Activated B cell treated with CpG ODN at 0.5 μM for 24 hours (primary cell): Measurements from ENCODE around the gene ZNF280B. TPM values are rescaled to one million over a fixed set of nuclear protein-coding genes. Genes with fewer than 3 reads are reported as not detected.

Source experiments
- ATAC-seq: fragments of 200-7000 bp; cut with Tn5 transposase; one replicate; pipeline ENCODE4 v1.10.0; 2021; ENCODE audit warnings: low read depth, mild to moderate bottlenecking, moderate library complexity
- CTCF ChIA-PET: fragments of 350-600 bp; sonication (Branson Sonifier 250); formaldehyde crosslinking; loops from one replicate; lab custom pipeline; 2021; ENCODE audit warnings: antibody characterized with exemption; lab: Charles Lee
- POLR2A ChIA-PET: fragments of 350-600 bp; sonication (Branson Sonifier 250); formaldehyde crosslinking; loops from one replicate; lab custom pipeline; 2021; ENCODE audit warnings: antibody characterized with exemption; lab: Charles Lee
- DNase-seq: peaks from one replicate; pipeline ENCODE4 v3.0.0; 2022
- H3K27ac Mint-ChIP-seq: one replicate; pipeline ENCODE4 v1.8.0; 2020; ENCODE audit warnings: mixed read lengths
- H3K27me3 Mint-ChIP-seq: one replicate; pipeline ENCODE4 v1.8.0; 2021; ENCODE audit warnings: mixed read lengths
- H3K36me3 Mint-ChIP-seq: one replicate; pipeline ENCODE4 v1.8.0; 2021; ENCODE audit warnings: low read depth, mixed read lengths
- H3K4me1 Mint-ChIP-seq: one replicate; pipeline ENCODE4 v1.8.0; 2021; ENCODE audit warnings: mixed read lengths
- H3K4me3 Mint-ChIP-seq: one replicate; pipeline ENCODE4 v1.8.0; 2020; ENCODE audit warnings: mild to moderate bottlenecking, mixed read lengths
- H3K9me3 Mint-ChIP-seq: one replicate; pipeline ENCODE4 v1.8.0; 2020; ENCODE audit warnings: mixed read lengths
- intact Hi-C: fragments of 100-400 bp; cut with micrococcal nuclease; formaldehyde crosslinking; loops from one replicate; pipeline ENCODE4 v1.15.1; 2024
- total RNA-seq: library from RNA; stranded (reverse); gene quantifications from 2 replicates; pipeline ENCODE4 v1.2.3, GENCODE V29; 2022
- TF ChIP-seq, protein P1 (sequence below): fragments of 200-600 bp; IDR thresholded peaks from one replicate; pipeline ENCODE4 v1.8.0; 2022; ENCODE audit warnings: antibody characterized with exemption, mild to moderate bottlenecking

The ZNF280B gene, protein sequence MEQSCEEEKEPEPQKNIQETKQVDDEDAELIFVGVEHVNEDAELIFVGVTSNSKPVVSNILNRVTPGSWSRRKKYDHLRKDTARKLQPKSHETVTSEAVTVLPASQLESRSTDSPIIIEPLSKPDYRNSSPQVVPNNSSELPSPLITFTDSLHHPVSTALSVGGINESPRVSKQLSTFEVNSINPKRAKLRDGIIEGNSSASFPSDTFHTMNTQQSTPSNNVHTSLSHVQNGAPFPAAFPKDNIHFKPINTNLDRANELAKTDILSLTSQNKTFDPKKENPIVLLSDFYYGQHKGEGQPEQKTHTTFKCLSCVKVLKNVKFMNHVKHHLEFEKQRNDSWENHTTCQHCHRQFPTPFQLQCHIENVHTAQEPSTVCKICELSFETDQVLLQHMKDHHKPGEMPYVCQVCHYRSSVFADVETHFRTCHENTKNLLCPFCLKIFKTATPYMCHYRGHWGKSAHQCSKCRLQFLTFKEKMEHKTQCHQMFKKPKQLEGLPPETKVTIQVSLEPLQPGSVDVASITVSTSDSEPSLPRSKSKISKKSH
- total RNA-seq, result 2.5 TPM in 2 replicates

DNA sequence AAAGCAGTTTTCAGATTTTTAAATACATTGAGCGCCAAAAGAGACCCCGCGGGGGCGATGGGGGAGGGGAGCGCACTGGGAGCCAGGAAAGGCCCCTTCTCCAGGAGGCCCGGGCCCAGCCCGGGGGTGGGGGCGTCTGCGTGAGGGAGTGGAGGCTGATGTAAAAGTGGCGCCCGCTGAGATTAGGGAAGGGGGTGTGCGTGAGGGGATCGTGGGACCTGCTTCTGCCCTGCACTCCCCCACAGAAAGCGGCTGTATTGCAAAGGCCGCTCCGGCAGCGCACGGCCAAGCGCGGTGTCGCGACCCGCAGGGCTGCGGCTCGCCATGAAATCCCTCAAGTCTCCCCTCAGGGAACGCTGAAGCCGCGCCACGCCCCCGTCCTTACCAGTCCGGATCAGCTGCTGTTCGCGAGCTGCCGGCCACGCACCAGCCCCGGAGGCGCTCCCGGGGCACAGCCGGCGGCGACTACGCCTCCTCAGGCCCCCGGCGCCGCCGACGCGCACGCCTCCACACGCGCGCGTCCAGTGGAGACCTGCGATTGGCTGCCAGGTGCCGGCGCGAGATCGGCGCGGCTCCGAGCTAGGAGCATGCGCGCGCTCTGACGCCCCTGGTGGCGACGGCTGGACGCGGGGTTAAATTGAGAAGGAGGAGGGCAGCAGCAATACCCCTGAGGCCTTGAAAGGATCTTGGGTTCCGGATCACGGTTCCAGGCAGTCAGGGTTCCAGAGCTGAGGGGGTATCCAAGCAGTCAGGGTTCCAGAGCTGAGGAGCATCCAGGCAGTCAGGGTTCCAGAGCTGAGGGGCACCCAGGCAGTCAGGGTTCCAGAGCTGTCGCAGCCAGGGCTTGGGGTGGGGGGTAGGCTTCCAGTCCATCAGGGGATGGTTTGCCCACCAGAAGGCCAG lies at the start of gene ZNF280B:
Gene ZNF280B (minus strand): TSS at position 469 of the 903 bp plus-strand sequence. CDS start 19,344 bp downstream, outside the sequence.
- DNase-seq, result peak; percentile 78
- intact Hi-C loops, result loop anchor here (1.0 kb wide), 1 partner anchor 86 kb away; no protein-coding TSS in a partner anchor
- peak; percentile 99 for ATAC-seq
- ChIA-PET POLR2A (interaction anchor here (1.3 kb wide), 2 partner anchors 58 to 86 kb away, joined by 3 to 5 read pairs; no protein-coding TSS in a partner anchor), CTCF (interaction anchor here (0.7 to 1.6 kb wide), 6 partner anchors 10 to 140 kb away, joined by 3 to 7 read pairs (median 4); no protein-coding TSS in a partner anchor)
- TF ChIP-seq, protein P1, sequence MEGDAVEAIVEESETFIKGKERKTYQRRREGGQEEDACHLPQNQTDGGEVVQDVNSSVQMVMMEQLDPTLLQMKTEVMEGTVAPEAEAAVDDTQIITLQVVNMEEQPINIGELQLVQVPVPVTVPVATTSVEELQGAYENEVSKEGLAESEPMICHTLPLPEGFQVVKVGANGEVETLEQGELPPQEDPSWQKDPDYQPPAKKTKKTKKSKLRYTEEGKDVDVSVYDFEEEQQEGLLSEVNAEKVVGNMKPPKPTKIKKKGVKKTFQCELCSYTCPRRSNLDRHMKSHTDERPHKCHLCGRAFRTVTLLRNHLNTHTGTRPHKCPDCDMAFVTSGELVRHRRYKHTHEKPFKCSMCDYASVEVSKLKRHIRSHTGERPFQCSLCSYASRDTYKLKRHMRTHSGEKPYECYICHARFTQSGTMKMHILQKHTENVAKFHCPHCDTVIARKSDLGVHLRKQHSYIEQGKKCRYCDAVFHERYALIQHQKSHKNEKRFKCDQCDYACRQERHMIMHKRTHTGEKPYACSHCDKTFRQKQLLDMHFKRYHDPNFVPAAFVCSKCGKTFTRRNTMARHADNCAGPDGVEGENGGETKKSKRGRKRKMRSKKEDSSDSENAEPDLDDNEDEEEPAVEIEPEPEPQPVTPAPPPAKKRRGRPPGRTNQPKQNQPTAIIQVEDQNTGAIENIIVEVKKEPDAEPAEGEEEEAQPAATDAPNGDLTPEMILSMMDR, result peak; percentile 26
- Mint-ChIP-seq H3K4me1 (peaks cover 10% of the 10 kb centered on the region), H3K4me3 (peak within 1 kb of the TSS; percentile 84), H3K27ac (no peak within 1 kb of the TSS), H3K36me3 (peaks cover 27% of the 10 kb centered on the region), H3K27me3 (peaks cover 4% of the 10 kb centered on the region), H3K9me3 (peaks cover 6% of the 10 kb centered on the region)

DNA sequence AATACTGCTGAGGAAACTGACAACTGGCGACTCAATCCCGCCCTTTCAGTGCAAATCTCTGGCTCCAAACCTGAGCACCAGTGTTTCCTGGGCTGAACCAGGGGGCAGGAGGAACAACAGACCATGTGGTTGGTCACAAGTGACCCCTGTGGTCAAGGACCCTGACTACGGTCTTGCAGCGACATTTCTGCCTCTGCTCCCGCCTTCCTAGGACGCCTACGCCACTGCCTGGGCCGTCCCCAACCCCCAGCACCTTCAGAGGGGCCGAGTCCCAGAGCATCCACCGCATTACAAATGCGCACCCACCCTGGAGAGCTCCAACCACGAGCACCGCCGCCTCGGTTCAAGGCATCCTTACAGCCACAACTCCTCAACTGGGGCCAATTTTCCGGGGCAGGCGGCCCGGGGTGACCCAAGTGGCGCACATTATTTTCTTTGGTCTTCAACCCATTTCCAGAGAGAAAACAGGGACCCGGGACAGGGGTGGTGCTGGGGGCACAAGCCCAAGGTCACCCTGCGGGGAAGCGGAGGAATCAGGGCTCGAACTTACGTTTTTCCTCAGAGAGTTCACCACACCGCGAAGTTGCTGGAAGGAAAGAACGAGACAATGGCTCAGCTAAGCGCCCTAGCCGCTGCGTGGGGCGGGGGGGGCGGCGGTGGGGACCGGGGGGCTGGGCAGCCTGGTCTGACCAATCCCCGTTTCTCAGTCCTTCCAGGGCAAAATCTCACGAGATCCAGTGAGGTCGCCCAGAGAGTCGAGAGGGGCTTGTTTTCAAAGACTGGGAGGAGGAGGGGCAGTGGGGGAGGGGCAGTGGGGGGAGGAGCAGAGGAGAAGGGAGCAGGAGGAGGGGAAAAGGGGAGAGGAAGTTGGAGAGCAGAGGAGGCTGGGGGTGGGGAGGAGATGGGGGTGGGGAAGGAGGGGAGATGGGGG lies 48.7 kb upstream of the ZNF280B start:
- no peaks in the 10 kb centered on the region for H3K27me3 Mint-ChIP-seq
- intact Hi-C loops, result loop anchor here (10.0 kb wide), 1 partner anchor 72 kb away; no protein-coding TSS in a partner anchor
- no peak overlapping the region for H3K27ac Mint-ChIP-seq
- DNase-seq (no peak), ATAC-seq (no peak)
- H3K4me1 Mint-ChIP-seq, result peaks cover 9% of the 10 kb centered on the region
- ChIA-PET POLR2A (no interaction called here), CTCF (no interaction called here)
- no peak overlapping the region for H3K4me3 Mint-ChIP-seq
- H3K36me3 Mint-ChIP-seq, result no peaks in the 10 kb centered on the region
- no peaks in the 10 kb centered on the region for H3K9me3 Mint-ChIP-seq
- TF ChIP-seq, protein P1, result no peak

DNA sequence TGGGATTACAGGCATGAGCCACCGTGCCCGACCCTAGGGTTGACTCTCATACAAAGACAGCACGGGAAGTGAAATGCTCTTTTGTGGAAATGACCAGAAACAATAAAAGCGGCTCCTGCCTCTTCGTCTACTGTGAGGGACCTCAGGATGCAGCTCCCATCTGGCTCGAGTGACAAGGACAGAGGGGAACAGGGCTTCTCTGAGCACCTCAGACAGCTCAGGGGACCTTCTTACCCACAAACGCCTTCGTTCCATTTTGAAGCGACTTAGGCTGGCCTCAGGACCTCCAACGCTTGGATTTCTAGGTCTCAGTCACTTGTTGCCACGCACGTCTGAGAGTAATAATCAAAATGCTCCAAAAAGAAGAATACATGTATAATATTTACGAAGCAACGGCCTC lies 48.0 kb upstream of the ZNF280B start:
- Mint-ChIP-seq H3K9me3 (no peaks in the 10 kb centered on the region), H3K4me1 (peaks cover 9% of the 10 kb centered on the region), H3K27me3 (no peaks in the 10 kb centered on the region), H3K4me3 (no peak overlapping the region), H3K36me3 (no peaks in the 10 kb centered on the region), H3K27ac (no peak overlapping the region)
- no peak for DNase-seq
- no peak for ATAC-seq
- CTCF ChIA-PET, result no interaction called here
- TF ChIP-seq, protein P1, result no peak
- intact Hi-C loops, result loop anchor here (10.0 kb wide), 1 partner anchor 72 kb away; no protein-coding TSS in a partner anchor
- POLR2A ChIA-PET, result no interaction called here

DNA sequence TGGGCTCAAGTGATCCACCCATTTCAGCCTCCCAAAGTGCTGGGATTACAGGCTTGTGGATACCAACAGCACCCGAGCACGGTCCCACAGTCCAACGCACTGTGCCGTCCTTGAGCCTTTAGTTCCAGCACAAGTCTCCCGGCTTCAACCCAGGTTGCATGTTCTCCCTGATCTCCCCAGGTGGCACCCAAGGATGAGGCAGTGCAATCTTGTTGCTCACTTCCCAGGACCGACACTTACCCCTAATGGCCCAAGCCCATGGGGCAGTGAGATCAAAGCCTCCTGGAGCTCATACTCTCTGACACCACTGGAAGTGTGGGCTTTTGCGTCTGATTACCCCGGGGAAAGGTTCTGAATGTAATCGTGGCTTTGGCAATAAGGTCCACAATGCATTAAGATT lies 47.1 kb upstream of the ZNF280B start:
- CTCF ChIA-PET, result no interaction called here
- peaks cover 9% of the 10 kb centered on the region for H3K4me1 Mint-ChIP-seq
- DNase-seq, result no peak
- intact Hi-C loops, result loop anchor here (10.0 kb wide), 1 partner anchor 71 kb away; no protein-coding TSS in a partner anchor
- no peak overlapping the region for H3K27ac Mint-ChIP-seq
- TF ChIP-seq, protein P1, result no peak
- H3K4me3 Mint-ChIP-seq, result no peak overlapping the region
- no peaks in the 10 kb centered on the region for H3K36me3 Mint-ChIP-seq
- no peaks in the 10 kb centered on the region for H3K27me3 Mint-ChIP-seq
- no peaks in the 10 kb centered on the region for H3K9me3 Mint-ChIP-seq
- no peak for ATAC-seq
- POLR2A ChIA-PET, result no interaction called here
